HG02678 (cell line): ENCODE measurements around the gene CD27.
"Not testable (repeated sequence)": the region's sequence is repeated elsewhere in the genome, so short reads cannot be mapped to it uniquely, and the experiment has no call there.

Experiments used
- ATAC-seq: cut with Tn5 transposase; IDR thresholded peaks from one replicate; pipeline ENCODE4 v1.9.1; 2021; ENCODE audit warnings: mild to moderate bottlenecking, moderate library complexity; ENCODE audit not compliant: unreplicated experiment

The CD27 gene

GRCh38 chr12:6461401-6462233 lies 16.9 kb downstream of the CD27 start:
- peak; percentile 81 for ATAC-seq

- no peak for ATAC-seq
Measured at GRCh38 chr12:6462234-6462995, 17.7 kb downstream of the CD27 start.

GRCh38 chr12:6463216-6463615 lies 18.5 kb downstream of the CD27 start:
- ATAC-seq: no peak

- ATAC-seq: no peak
Measured at GRCh38 chr12:6463858-6464257, 19.1 kb downstream of the CD27 start.

GRCh38 chr12:6464531-6464930 lies 19.8 kb downstream of the CD27 start:
- ATAC-seq: no peak

- ATAC-seq: no peak
Measured at GRCh38 chr12:6465467-6466183, 20.9 kb downstream of the CD27 start.

- ATAC-seq: no peak
Measured at GRCh38 chr12:6466184-6466573, 21.4 kb downstream of the CD27 start.

- ATAC-seq: not testable (repeated sequence)
Measured at GRCh38 chr12:6466751-6467150, 22.0 kb downstream of the CD27 start.

GRCh38 chr12:6467571-6468282 lies 23.0 kb downstream of the CD27 start:
- not testable (repeated sequence) for ATAC-seq

- ATAC-seq: no peak
Measured at GRCh38 chr12:6468283-6468575, 23.5 kb downstream of the CD27 start.

- no peak for ATAC-seq
Measured at GRCh38 chr12:6469092-6469491, 24.3 kb downstream of the CD27 start.

- no peak for ATAC-seq
Measured at GRCh38 chr12:6469609-6470374, 25.0 kb downstream of the CD27 start.

GRCh38 chr12:6470375-6471163 lies 25.8 kb downstream of the CD27 start, which contains the start of gene VAMP1:
Gene VAMP1, minus strand, starts transcription at chr12:6470677. Its CDS starts 146 bp downstream, at chr12:6470531.
- peak; percentile 89 for ATAC-seq

- ATAC-seq: no peak
Measured at GRCh38 chr12:6471989-6472360, 27.2 kb downstream of the CD27 start.

GRCh38 chr12:6472491-6472890 lies 27.7 kb downstream of the CD27 start:
- ATAC-seq: no peak

GRCh38 chr12:6475233-6475975 lies 30.6 kb downstream of the CD27 start:
- ATAC-seq: not testable (repeated sequence)

GRCh38 chr12:6476489-6476888 lies 31.7 kb downstream of the CD27 start:
- no peak for ATAC-seq

GRCh38 chr12:6477601-6478377 lies 33.0 kb downstream of the CD27 start:
- ATAC-seq: not testable (repeated sequence)
